Urinary bladder (tissue), 4 donors: ENCODE data around the gene IL1RN. TPM values are rescaled to one million over a fixed set of nuclear protein-coding genes. Genes with fewer than 3 reads are reported as not detected.

Experiments used
- DNase-seq: peaks from one replicate; pipeline ENCODE4 v3.0.0-alpha.2; 2015; ENCODE audit errors: extremely low spot score
- H3K27ac ChIP-seq: one replicate; pipeline ENCODE4 v1.5.1; 2013; ENCODE audit warnings: low read depth, mild to moderate bottlenecking, moderate library complexity
- H3K36me3 ChIP-seq: one replicate; pipeline ENCODE4 v1.6.1; 2013; ENCODE audit warnings: mild to moderate bottlenecking, moderate library complexity; ENCODE audit not compliant: insufficient read depth
- H3K4me1 ChIP-seq: one replicate; pipeline ENCODE4 v1.6.1; 2013; ENCODE audit warnings: mild to moderate bottlenecking, moderate library complexity; ENCODE audit not compliant: insufficient read depth
- H3K4me3 ChIP-seq: one replicate; pipeline ENCODE4 v1.5.1; 2013; ENCODE audit warnings: low read depth, low read length
- WGBS: extraction: QIAGEN DNeasy Blood & Tissue Kit; methylation state at CpG from one replicate; pipeline ENCODE4 v1.1.7; 2013; 5-methylcytosine and 5-hydroxymethylcytosine counted together
- polyA plus RNA-seq: library from polyadenylated mRNA; stranded (reverse); fragments of 200-250 nt; gene quantifications from one replicate; pipeline ENCODE4 v1.2.3, GENCODE V29; 2013
- total RNA-seq: library from RNA; depleted of rRNA; stranded (reverse); fragments of >200 nt; gene quantifications from one replicate; pipeline ENCODE4 v1.2.3, GENCODE V29; 2014
- donor health status: healthy with polysubstance abuse.
- donor health status: healthy.

IL1RN gene
- total and polyA plus RNA-seq, 2 donors: 4.9 to 6.7 TPM

DNA sequence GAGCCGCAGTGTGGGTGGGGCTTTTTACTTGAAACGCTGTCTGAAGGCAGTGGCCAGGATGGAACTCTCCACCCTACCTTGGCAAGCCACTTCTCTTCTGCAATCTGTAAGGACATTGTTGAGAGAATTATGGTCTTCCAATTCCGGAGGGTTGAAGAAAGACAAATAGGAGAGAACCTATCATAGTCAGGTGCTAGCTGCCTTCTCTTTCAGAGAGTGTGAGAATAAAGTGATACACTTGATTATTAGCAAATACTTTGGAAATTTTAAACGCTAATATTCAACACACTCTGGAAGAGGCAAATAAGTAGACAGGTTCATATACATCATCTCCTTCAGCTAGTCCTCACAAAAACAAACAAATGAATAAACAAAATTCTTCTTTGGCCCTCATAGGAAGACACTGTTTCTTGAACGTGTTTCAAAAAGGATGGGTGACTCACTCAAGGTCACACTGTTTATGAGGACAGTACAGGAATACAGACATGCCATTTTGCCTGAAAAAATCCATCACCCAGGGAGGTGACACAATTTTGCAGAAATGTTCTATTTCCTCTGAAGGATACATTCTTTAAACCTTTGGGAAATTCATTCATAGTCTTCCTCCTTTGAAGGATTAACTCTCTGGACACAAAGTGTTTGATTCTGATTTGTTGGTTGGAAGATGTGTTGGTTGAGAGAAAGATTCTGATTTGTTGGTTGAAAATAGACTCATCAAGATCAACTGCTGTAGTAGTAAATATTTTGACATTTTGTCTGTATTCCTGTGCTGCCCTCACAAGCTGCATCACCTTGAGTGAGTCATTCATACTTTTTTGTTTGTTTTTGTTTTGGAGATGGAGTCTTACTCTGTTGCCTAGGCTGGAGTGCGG lies 2.2 kb upstream of the IL1RN start:
- no peaks in the 10 kb centered on the region for H3K36me3 ChIP-seq
- no peak for DNase-seq
- no peak overlapping the region for H3K27ac ChIP-seq
- WGBS: 67% methylated on average over 6 of the region's 6 CpGs
- no peaks in the 10 kb centered on the region for H3K4me1 ChIP-seq
- no peak overlapping the region for H3K4me3 ChIP-seq

DNA sequence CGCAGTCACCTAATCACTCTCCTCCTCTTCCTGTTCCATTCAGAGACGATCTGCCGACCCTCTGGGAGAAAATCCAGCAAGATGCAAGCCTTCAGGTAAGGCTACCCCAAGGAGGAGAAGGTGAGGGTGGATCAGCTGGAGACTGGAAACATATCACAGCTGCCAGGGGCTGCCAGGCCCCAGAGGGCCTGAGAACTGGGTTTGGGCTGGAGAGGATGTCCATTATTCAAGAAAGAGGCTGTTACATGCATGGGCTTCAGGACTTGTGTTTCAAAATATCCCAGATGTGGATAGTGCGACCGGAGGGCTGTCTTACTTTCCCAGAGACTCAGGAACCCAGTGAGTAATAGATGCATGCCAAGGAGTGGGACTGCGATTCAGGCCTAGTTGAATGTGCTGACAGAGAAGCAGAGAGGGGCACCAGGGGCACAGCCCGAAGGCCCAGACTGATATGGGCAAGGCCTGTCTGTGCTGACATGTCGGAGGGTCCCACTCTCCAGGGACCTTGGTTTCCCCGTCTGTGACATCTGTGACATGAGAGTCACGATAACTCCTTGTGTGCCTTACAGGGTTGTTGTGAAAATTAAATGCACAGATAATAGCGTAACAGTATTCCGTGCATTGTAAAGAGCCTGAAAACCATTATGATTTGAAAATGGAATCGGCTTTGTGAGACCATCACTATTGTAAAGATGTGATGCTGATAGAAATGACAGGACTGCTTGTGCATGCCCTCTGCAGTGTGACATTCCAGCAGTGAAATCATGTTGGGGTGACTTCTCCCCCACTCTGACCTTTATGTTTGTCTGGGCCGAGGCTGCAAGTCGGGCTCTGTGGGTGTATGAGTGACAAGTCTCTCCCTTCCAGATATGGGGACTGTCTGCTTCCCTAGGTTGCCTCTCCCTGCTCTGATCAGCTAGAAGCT lies 510 bp downstream of the IL1RN start:
- no peak for DNase-seq
- WGBS: 83% methylated on average over 15 of the region's 15 CpGs
- no peak overlapping the region for H3K27ac ChIP-seq
- H3K4me3 ChIP-seq: no peak overlapping the region
- H3K36me3 ChIP-seq: no peaks in the 10 kb centered on the region
- H3K4me1 ChIP-seq: no peaks in the 10 kb centered on the region

DNA sequence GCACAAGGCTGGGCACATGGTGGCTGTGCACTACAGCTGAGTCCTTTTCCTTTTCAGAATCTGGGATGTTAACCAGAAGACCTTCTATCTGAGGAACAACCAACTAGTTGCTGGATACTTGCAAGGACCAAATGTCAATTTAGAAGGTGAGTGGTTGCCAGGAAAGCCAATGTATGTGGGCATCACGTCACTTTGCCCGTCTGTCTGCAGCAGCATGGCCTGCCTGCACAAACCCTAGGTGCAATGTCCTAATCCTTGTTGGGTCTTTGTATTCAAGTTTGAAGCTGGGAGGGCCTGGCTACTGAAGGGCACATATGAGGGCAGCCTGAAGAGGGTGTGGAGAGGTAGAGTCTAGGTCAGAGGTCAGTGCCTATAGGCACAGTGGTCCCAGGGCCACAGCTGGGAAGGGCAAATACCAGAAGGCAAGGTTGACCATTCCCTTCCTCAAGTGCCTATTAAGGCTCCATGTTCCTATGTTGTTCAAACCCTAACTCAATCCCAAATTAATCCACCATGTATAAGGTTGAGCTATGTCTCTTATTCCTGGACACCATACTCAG lies 2.2 kb downstream of the IL1RN start:
- no peak overlapping the region for H3K4me3 ChIP-seq
- 86% methylated on average over 2 of the region's 2 CpGs for WGBS
- no peaks in the 10 kb centered on the region for H3K36me3 ChIP-seq
- DNase-seq: no peak
- no peaks in the 10 kb centered on the region for H3K4me1 ChIP-seq
- no peak overlapping the region for H3K27ac ChIP-seq

DNA sequence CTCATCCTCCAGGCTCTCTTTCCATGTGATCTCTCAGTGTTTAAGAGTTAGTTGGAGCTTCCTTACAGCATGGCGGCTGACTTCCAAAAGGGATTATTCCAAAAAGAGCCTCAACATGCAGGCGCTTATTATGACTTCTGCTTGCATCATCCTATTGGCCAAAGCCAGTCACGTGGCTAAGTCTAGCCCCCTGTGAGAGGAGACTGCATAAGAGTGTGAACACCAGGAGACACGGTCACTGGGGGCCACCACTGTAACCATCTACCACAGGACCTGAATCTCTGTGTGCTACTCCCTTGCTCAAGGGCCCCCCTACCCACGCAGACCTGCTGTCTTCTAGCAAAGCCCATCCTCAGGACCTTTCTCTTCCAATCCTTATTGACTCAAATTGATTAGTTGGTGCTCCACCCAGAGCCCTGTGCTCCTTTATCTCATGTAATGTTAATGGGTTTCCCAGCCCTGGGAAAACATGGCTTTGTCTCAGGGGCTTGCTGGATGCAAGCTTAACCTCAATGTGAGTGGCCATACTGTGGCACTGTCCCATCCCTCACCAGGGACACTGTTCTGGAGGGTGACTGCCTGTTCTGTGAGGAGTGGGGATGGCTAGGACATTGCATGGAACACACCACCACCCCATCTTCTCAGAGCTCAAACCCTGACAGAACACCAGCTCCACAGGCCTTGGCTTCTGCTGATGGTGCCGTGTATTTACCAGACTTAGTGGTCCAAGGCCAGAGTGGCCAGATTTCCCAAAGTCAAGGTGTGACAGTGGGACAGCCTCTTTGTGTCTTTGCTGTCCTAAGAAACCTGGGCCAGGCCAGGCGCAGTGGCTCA lies 4.2 kb downstream of the IL1RN start:
- 93% methylated on average over 7 of the region's 7 CpGs for WGBS
- no peak for DNase-seq
- H3K36me3 ChIP-seq: no peaks in the 10 kb centered on the region
- H3K4me3 ChIP-seq: no peak overlapping the region
- no peaks in the 10 kb centered on the region for H3K4me1 ChIP-seq
- no peak overlapping the region for H3K27ac ChIP-seq

DNA sequence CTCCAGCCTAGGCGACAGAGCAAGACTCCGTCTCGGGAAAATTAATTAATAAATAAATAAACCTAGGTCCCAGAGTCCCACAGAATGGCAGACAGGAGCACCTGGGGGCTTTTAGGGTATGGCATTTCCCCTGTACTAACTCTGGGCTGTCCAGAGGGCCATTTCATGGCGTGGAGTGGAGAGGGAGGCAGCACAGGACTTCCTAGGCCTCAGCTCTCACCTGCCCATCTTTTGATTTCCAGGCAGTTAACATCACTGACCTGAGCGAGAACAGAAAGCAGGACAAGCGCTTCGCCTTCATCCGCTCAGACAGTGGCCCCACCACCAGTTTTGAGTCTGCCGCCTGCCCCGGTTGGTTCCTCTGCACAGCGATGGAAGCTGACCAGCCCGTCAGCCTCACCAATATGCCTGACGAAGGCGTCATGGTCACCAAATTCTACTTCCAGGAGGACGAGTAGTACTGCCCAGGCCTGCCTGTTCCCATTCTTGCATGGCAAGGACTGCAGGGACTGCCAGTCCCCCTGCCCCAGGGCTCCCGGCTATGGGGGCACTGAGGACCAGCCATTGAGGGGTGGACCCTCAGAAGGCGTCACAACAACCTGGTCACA lies 5.1 kb downstream of the IL1RN start:
- Histone ChIP-seq H3K4me1 (no peaks in the 10 kb centered on the region), H3K36me3 (no peaks in the 10 kb centered on the region), H3K4me3 (no peak overlapping the region), H3K27ac (no peak overlapping the region)
- no peak for DNase-seq
- 92% methylated on average over 17 of the region's 17 CpGs for WGBS

DNA sequence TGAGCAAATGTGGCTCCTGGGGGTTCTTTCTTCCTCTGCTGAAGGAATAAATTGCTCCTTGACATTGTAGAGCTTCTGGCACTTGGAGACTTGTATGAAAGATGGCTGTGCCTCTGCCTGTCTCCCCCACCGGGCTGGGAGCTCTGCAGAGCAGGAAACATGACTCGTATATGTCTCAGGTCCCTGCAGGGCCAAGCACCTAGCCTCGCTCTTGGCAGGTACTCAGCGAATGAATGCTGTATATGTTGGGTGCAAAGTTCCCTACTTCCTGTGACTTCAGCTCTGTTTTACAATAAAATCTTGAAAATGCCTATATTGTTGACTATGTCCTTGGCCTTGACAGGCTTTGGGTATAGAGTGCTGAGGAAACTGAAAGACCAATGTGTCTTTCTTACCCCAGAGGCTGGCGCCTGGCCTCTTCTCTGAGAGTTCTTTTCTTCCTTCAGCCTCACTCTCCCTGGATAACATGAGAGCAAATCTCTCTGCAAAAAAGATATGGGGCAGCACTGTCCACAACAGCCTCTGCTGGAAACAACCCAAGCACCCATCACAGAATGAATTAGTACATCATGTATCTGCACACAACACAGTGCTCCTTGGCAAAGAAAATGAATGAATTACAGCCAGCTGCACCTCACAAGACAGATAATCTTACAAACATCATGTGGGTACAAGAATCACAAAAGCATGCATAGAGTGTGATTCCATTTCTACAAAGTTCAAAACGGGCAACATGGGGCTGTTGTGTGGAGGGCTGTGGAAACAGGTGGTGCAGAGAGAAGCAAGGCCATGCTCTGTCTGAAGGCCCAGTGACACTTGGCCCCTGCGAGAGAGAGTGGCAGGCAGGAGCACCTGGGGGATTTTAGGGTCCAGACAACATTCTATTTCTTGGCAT lies 6.6 kb downstream of the IL1RN start:
- Histone ChIP-seq H3K27ac (no peak overlapping the region), H3K4me3 (no peak overlapping the region), H3K4me1 (no peaks in the 10 kb centered on the region), H3K36me3 (no peaks in the 10 kb centered on the region)
- no peak for DNase-seq
- WGBS: 68% methylated on average over 7 of the region's 7 CpGs

DNA sequence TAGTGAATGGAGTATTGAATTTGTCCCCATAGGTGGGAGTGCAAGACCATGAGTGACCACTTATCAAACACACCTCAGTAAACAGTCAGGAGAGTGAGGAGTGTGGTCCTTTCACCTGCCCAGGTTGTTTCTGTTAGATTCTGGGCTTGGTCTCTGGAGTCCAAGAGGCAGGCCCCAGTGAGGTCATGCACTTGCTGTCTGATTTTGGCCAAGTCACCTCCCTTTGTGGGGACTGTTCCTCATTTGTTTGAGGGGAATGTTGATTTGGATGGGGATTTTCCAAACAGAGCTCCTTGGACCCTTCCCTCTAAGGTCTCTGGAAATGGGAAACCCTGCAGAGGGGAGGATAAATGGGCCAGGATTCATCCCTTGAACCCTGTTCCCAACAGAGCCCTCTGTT lies 7.3 kb downstream of the IL1RN start:
- Histone ChIP-seq H3K36me3 (no peaks in the 10 kb centered on the region), H3K4me3 (no peak overlapping the region), H3K4me1 (no peaks in the 10 kb centered on the region), H3K27ac (no peak overlapping the region)
- DNase-seq: no peak

DNA sequence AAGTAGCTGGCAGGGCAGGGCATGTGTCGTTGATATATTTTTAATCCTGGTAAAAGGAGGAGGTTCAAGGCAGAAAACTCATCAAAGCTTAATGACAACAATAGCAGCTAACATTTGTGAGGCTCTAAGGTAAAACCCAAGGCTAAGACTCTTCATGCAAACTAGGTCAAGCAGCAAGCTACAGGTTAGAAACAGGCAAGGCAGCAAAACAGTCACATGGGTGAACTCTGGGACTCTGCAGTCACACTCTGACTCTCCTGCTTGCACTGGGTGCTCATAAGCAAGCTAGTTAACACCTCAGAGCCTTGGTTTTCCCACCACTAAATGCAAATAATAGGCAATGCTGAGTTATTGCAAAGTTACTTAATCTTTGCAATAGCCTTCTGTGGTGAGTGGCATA lies 7.9 kb downstream of the IL1RN start:
- H3K4me1 ChIP-seq: no peaks in the 10 kb centered on the region
- H3K27ac ChIP-seq: no peak overlapping the region
- H3K36me3 ChIP-seq: no peaks in the 10 kb centered on the region
- WGBS: 72% methylated on average over 1 of the region's 1 CpG
- H3K4me3 ChIP-seq: no peak overlapping the region
- DNase-seq: no peak

DNA sequence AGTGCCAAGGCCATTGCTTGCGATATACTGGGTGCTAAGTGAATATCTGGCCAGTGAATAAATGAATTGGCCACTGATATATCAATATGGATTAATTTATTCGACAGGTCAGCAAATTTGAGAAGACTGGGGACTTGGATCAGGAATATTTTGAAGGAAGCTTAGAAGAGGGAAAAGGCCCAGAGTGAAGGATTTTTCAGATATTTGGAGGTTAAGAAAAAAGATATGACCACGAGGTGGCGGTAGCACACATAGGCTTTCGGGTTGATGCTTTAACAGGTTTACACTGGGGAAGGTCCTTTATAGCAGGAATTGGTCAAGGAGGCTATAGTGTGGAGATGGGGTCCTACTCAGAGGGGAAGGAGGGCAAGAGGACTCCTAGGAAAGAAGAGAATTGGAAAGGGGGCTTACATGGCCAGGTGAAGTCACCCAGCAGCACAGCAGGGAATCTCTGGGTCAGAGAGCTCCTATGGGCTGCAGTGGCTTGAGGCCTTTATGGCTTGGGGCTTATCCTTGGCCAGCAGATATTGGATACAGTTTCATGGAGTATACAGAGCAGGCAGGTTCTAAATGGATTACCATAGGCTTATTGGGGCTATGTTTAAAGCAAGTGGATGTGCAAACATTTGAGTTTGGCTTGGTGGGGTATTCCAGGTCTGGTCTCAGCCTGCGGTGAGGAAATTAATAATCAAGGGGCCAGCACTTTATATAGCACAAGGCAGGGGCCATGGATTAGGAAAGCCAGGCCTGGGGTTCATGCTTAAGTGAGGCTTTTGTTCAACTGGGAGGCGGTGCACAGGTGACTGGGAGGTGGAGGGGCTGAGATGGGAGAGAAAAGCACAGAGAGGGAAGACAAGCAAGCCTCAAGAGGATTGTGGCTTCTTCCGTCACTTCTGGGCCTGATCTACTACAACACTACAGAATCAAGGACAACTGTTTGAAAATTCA lies 9.7 kb downstream of the IL1RN start:
- Histone ChIP-seq H3K36me3 (no peaks in the 10 kb centered on the region), H3K4me3 (no peak overlapping the region), H3K4me1 (no peaks in the 10 kb centered on the region), H3K27ac (no peak overlapping the region)
- no peak for DNase-seq
- 49% methylated on average over 8 of the region's 8 CpGs for WGBS

DNA sequence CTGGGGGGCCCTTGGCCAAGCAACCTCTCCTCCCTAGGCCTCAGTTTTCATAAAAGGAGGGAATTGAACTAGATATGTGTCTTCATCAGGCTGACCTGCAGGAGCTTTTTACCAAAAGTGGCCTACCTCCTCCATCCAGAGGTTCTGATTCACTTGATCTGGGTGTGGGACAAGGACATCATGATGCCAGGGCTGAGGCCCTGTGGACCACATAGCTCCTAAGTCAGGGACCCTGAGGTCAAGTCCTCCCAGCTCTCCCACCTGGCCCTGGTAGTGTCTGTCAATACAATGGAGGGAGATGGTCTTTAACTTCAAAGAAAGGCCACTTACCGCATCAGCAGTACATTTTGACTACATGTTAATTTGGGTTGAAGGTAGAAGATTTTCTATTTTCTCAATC lies 10.4 kb downstream of the IL1RN start:
- Histone ChIP-seq H3K4me3 (no peak overlapping the region), H3K4me1 (no peaks in the 10 kb centered on the region), H3K27ac (no peak overlapping the region), H3K36me3 (no peaks in the 10 kb centered on the region)
- no peak for DNase-seq
- WGBS: 100% methylated on average over 1 of the region's 1 CpG
